GM12878 (cell line): Measurements from ENCODE around the gene ZDHHC11. TPM values are rescaled to one million over a fixed set of nuclear protein-coding genes. Genes with fewer than 3 reads are reported as not detected.

Experiments used
- ATAC-seq: fragments of 200-7000 bp; cut with Tn5 transposase; 3 replicates; pipeline ENCODE4 v1.9.1; 2020; ENCODE audit warnings: mild to moderate bottlenecking, moderate library complexity
- BruUV-seq: library from RNA; stranded (reverse); fragments of 400-500 nt; replicated peaks from 2 replicates; lab custom pipeline; 2021; lab: Mats Ljungman, UMichigan
- CTCF ChIA-PET: fragments of 300-600 bp; sonication (Branson Sonifier 250); formaldehyde crosslinking; extraction: SDS; loops from one replicate; lab custom pipeline; 2021; ENCODE audit warnings: inconsistent platforms; lab: Yijun Ruan, JAX
- POLR2A ChIA-PET: fragments of 350-600 bp; formaldehyde crosslinking; extraction: SDS; loops from one replicate; lab custom pipeline; 2021; ENCODE audit warnings: inconsistent platforms; lab: Charles Lee
- RAD21 ChIA-PET: fragments of 300-600 bp; sonication (Branson Sonifier 250); formaldehyde crosslinking; loops from one replicate; lab custom pipeline; 2023; ENCODE audit warnings: antibody characterized with exemption; ENCODE audit not compliant: unreplicated experiment; lab: Charles Lee
- SMC1A ChIA-PET: fragments of 300-600 bp; sonication (Branson Sonifier 250); formaldehyde crosslinking; loops from one replicate; lab custom pipeline; 2023; ENCODE audit not compliant: unreplicated experiment, uncharacterized antibody; lab: Charles Lee
- DNase-seq: peaks from one replicate; pipeline ENCODE4 v3.0.0-alpha.2; 2011; ENCODE audit warnings: low read depth, low spot score
- FAIRE-seq: peaks from 3 replicates; lab custom pipeline; 2011; peaks lifted over from hg19 to GRCh38; lab: Jason Lieb, UNC
- H2AFZ ChIP-seq: 2 replicates; pipeline ENCODE4 v1.6.0; 2011; ENCODE audit warnings: low read depth, low read length, control low read depth; ENCODE audit not compliant: control insufficient read depth
- H3K27ac ChIP-seq: 2 replicates; pipeline ENCODE4 v1.5.1; 2011; ENCODE audit warnings: control low read depth; ENCODE audit not compliant: control insufficient read depth, insufficient read depth
- H3K27me3 ChIP-seq, 2 experiments: replicated peaks in 1 of 2; 2 replicates each; pipeline versions ENCODE4 v1.6.0 to v1.6.1; 2011; ENCODE audit warnings: low read length in 1 of 2; ENCODE audit not compliant: control insufficient read depth in 2 of 2, insufficient read depth in 2 of 2
- H3K36me3 ChIP-seq, 2 experiments: 2 replicates each; pipeline ENCODE4 v1.5.1; 2011; ENCODE audit warnings: low read length in 1 of 2; ENCODE audit not compliant: control insufficient read depth in 2 of 2, insufficient read depth in 2 of 2
- H3K4me1 ChIP-seq: 2 replicates; pipeline ENCODE4 v1.6.1; 2011; ENCODE audit warnings: mild to moderate bottlenecking, low read length, moderate library complexity, mixed read lengths; ENCODE audit not compliant: control insufficient read depth, insufficient read depth
- H3K4me2 ChIP-seq: 2 replicates; pipeline ENCODE4 v1.6.0; 2011; ENCODE audit warnings: control low read depth; ENCODE audit not compliant: control insufficient read depth, insufficient read depth
- H3K4me3 ChIP-seq: fragments of 200-600 bp; sonication (generic); 2 replicates; pipeline ENCODE4 v1.5.1; 2016
- H3K79me2 ChIP-seq: 2 replicates; pipeline ENCODE4 v1.6.0; 2011; ENCODE audit warnings: low read length; ENCODE audit not compliant: control insufficient read depth, insufficient read depth
- H3K9ac ChIP-seq: 2 replicates; pipeline ENCODE4 v1.8.0; 2011; ENCODE audit warnings: low read length, control low read depth, mixed read lengths; ENCODE audit not compliant: control insufficient read depth, insufficient read depth
- H3K9me3 ChIP-seq: replicated peaks from 3 replicates; pipeline ENCODE4 v1.5.1; 2011; ENCODE audit warnings: mild to moderate bottlenecking, low read length; ENCODE audit not compliant: control insufficient read depth, insufficient read depth
- H4K20me1 ChIP-seq: 2 replicates; pipeline ENCODE4 v1.6.0; 2011; ENCODE audit not compliant: control insufficient read depth, insufficient read depth
- CUX1 ChIP-seq: IDR thresholded peaks from 2 replicates; pipeline ENCODE4 v1.6.1; 2012; ENCODE audit warnings: improper control_type of control experiment, low read depth, low read length; ENCODE audit not compliant: insufficient replicate concordance
- EP300 ChIP-seq, 2 experiments: fragments of 150-350 bp in 1 of 2; IDR thresholded peaks; 2 replicates each; pipeline ENCODE4 v1.6.1; 2011 to 2012; ENCODE audit warnings: low read depth in 2 of 2, low read length in 2 of 2, borderline replicate concordance in 1 of 2, improper control_type of control experiment in 1 of 2, inconsistent platforms in 1 of 2; ENCODE audit not compliant: control insufficient read depth in 1 of 2
- EZH2 ChIP-seq: IDR thresholded peaks from 2 replicates; pipeline ENCODE4 v1.6.1; 2012; ENCODE audit warnings: low read depth, mild to moderate bottlenecking, control low read depth, inconsistent platforms, low read length, borderline replicate concordance; ENCODE audit not compliant: control insufficient read depth
- FOXM1 ChIP-seq: IDR thresholded peaks from 2 replicates; pipeline ENCODE4 v1.6.1; 2012; ENCODE audit warnings: low read depth, mild to moderate bottlenecking, inconsistent platforms, low read length, moderate library complexity
- NFXL1 ChIP-seq: fragments of 450-650 bp; IDR thresholded peaks from 2 replicates; pipeline ENCODE4 v1.6.1; 2017; ENCODE audit warnings: antibody characterized with exemption, mild to moderate bottlenecking, borderline replicate concordance
- RELB ChIP-seq: fragments of 450-650 bp; IDR thresholded peaks from 2 replicates; pipeline ENCODE4 v1.6.1; 2017; ENCODE audit warnings: low read depth, mild to moderate bottlenecking, moderate library complexity
- SREBF2 ChIP-seq: IDR thresholded peaks from 2 replicates; pipeline ENCODE4 v1.6.1; 2012; ENCODE audit warnings: mild to moderate bottlenecking, low read length
- TBL1XR1 ChIP-seq: IDR thresholded peaks from 2 replicates; pipeline ENCODE4 v1.6.1; 2012; ENCODE audit warnings: low read depth, low read length, improper control_type of control experiment
- TCF3 ChIP-seq: IDR thresholded peaks from 2 replicates; pipeline ENCODE4 v1.6.1; 2012; ENCODE audit warnings: low read depth, mild to moderate bottlenecking, low read length, borderline replicate concordance; ENCODE audit not compliant: insufficient read depth
- ZBTB33 ChIP-seq: fragments of 450-650 bp; IDR thresholded peaks from 2 replicates; pipeline ENCODE4 v1.6.1; 2017; ENCODE audit warnings: mild to moderate bottlenecking
- WGBS: methylation state at CpG from one replicate; pipeline ENCODE4 v1.1.6; 2016; ENCODE audit warnings: low lambda C conversion rate; ENCODE audit not compliant: insufficient replicate concordance, insufficient coverage; ENCODE audit errors: missing lambda C conversion rate; 5-methylcytosine and 5-hydroxymethylcytosine counted together
- in situ Hi-C: fragments of 300-500 bp; cut with MboI; formaldehyde crosslinking; loops from 9 replicates; pipeline ENCODE4 v1.14.3; 2018; ENCODE audit warnings: mixed read lengths
- intact Hi-C: fragments of 100-400 bp; cut with micrococcal nuclease; formaldehyde crosslinking; loops from one replicate; pipeline ENCODE4 v1.14.2; 2022; ENCODE audit not compliant: unreplicated experiment
- polyA plus RNA-seq, 11 experiments: library from polyadenylated mRNA; depleted of rRNA in 4 of 11; unstranded in 6 of 11; stranded (reverse) in 5 of 11; fragments of >200 nt; fragmentation: Nextera tagmentation in 4 of 11; fragmentation: Illumina TruSeq in 1 of 11; extraction: Ambion mirVana in 4 of 11; extraction: Trizol in 1 of 11; gene quantifications; 1 replicate in 1 of 11; 2 replicates in 10 of 11; pipeline versions ENCODE4 v1.2.1 to v1.2.3, GENCODE V29; 2011 to 2016; ENCODE audit warnings: inconsistent platforms in 2 of 11, missing spikeins in 2 of 11, low read depth in 1 of 11
- total RNA-seq, 4 experiments: library from RNA; depleted of rRNA in 3 of 4; stranded (reverse); fragments of >200 nt in 3 of 4; fragmentation: Illumina TruSeq in 1 of 4; extraction: Trizol in 1 of 4; gene quantifications; 2 replicates each; pipeline versions ENCODE4 v1.2.1 to v1.2.3, GENCODE V29; 2013 to 2021

The ZDHHC11 gene
- total and polyA plus RNA-seq, 10 of the 15 experiments (the other 5 are each of a cell fraction or from before 2014, with no cell fraction given), result 0.04 to 1.4 (median 0.30) TPM

- in situ Hi-C loops, result no loop called here
- 17% methylated on average over 8 of the region's 8 CpGs for WGBS
- Histone ChIP-seq H3K36me3 (no peaks in the 10 kb centered on the region), H2AFZ (no peak overlapping the region), H3K27me3 (no peaks in the 10 kb centered on the region), H4K20me1 (no peaks in the 10 kb centered on the region)
- CTCF ChIA-PET, result no interaction called here
- no peak for DNase-seq
- no peak for TF ChIP-seq RELB
- TF ChIP-seq FOXM1, result no peak
- no peak for TF ChIP-seq NFXL1
- no peak for TF ChIP-seq EP300 (IDR thresholded peaks at IDR 0.05; ENCODE audit: borderline replicate concordance in 1 of 2, control insufficient read depth in 1 of 2, low read depth in 2 of 2, low read length in 2 of 2)
- TF ChIP-seq SREBF2, result no peak
- no peak for TF ChIP-seq EZH2
- TF ChIP-seq CUX1, result no peak
- no peak for TF ChIP-seq TBL1XR1
- TF ChIP-seq ZBTB33, result no peak
- TF ChIP-seq TCF3, result no peak
- TF ChIP-seq, all 136 proteins: peak for 0
- ChIA-PET SMC1A (no interaction called here), RAD21 (no interaction called here), POLR2A (no interaction called here)
- no peak for ATAC-seq
- no peak overlapping the region for H3K27ac ChIP-seq
- no peak overlapping the region for H3K4me3 ChIP-seq
- no peaks in the 10 kb centered on the region for H3K79me2 ChIP-seq
- H3K9me3 ChIP-seq, result no peaks in the 10 kb centered on the region; the same call in 2 of the 3 replicates
- H3K4me1 ChIP-seq, result no peaks in the 10 kb centered on the region
- H3K9ac ChIP-seq, result no peak overlapping the region
- intact Hi-C loops, result no loop called here
- no peak overlapping the region for H3K4me2 ChIP-seq
- no peak for FAIRE-seq
- BruUV-seq, result no TSS peak
Measured at GRCh38 chr5:761854-762710, 88.7 kb downstream of the ZDHHC11 start.
